Measurements from ENCODE around the gene NEGR1.

The NEGR1 gene

DNA sequence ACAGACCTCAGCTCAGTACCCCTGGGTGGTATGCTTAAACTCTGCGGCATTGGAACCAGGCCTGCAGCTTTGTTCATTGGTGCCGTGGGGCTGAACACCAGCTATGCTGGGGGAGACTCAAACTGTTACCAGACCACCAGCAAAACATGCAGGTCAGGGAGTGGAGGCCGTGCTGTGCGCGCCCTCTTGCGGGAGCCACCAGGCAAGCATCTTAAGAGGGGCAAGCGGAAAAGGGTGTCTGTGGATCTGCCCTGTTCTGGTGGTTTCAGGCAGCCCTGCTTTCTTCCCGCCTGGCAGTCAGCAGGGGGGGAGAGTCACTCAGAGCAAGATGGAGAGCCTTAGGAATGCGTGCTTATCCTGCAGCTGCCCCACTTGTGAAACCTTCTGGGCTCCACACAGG is 924.6 kb downstream of the NEGR1 start:
- no peak for DNase-seq (ENCODE audit: low read depth)

DNA sequence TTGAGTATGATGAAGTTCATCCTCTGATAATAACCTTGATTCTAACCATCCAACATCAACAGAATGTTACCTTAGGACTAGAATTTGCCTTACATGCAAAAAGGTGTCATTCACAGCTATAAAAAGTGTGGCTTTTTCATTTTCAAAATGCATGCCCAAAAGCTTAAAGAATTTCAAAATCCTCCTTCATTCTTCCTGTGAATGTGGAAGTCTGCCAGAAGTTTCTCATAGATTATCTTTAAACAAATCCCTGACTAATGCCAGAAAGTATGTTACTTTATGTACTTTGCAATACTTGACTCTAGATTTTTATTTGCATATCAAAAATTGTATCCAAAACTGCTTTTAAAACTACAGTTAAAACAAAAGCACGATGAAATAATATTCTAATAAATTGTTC is 930.9 kb downstream of the NEGR1 start:
- DNase-seq (ENCODE audit: low read depth) = peak; percentile 36

DNA sequence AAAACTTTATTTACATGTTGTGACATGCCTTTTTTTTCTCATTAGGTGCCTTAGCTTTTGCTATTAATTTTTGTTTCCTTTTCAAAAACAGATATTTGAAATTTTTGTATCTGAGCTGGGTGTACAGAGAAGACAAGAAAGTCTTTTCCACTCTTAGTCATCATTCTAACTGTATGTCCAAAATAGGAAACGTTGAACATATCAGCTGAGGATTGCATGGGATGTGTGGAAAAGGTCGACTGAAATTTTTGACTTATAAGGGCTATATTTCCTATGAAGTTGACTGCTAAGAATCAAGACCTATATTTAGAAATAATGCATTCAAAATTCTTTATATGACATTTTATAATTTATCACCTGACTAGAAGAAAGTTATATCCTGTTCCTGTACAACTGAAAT is 931.5 kb downstream of the NEGR1 start:
- DNase-seq (ENCODE audit: low read depth) = no peak

DNA sequence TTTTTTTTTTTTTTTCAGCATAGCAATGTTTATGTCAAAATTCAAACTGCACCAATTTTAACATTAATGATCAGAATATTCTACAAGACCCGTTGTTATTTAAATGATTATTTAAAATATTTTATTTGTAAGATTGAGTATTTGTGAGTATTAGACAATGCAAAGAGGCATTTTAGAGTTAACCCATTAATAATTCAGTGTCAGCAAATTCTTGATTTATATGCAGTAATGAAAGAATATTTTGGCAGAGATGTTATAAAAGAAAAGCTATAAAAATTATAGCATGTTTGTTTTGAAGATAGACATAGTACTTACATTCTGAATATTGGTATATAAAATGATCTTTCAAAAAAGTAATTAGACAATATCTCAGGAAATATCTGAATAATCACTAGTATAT is 932.0 kb downstream of the NEGR1 start:
- DNase-seq (ENCODE audit: low read depth) = no peak

All from stromal cell of bone marrow (primary cell).